ENCODE results near the gene STK32C. TPM values are rescaled to one million over a fixed set of nuclear protein-coding genes. Genes with fewer than 3 reads are reported as not detected.

STK32C gene
- total RNA-seq, 1 experiment from 2014 or later = 16.5 TPM

GRCh38 chr10:132263866-132264265 is 43.9 kb downstream of the STK32C start:
- DNase-seq (ENCODE audit: low spot score) = no peak
- CTCF ChIA-PET = no interaction called here
- TF ChIP-seq EZH2 (IDR thresholded peaks at IDR 0.05; ENCODE audit: borderline replicate concordance, low read depth, low read length, poor library complexity, severe bottlenecking) = no peak
- no peak for TF ChIP-seq CTCF (conservative IDR thresholded peaks at IDR 0.05; ENCODE audit: low read depth, low read length)

GRCh38 chr10:132259702-132260482 is 47.9 kb downstream of the STK32C start:
- H3K27ac ChIP-seq (ENCODE audit: low read depth, low read length, poor library complexity, severe bottlenecking) = no peak overlapping the region
- H3K4me3 ChIP-seq (ENCODE audit: low read depth, low read length, poor library complexity, severe bottlenecking) = no peak overlapping the region
- H3K36me3 ChIP-seq (ENCODE audit: insufficient read depth, low read length, poor library complexity, severe bottlenecking) = no peaks in the 10 kb centered on the region
- no peak for TF ChIP-seq CTCF (conservative IDR thresholded peaks at IDR 0.05; ENCODE audit: low read depth, low read length)
- no peak for TF ChIP-seq EZH2 (IDR thresholded peaks at IDR 0.05; ENCODE audit: borderline replicate concordance, low read depth, low read length, poor library complexity, severe bottlenecking)
- CTCF ChIA-PET = no interaction called here
- H3K4me1 ChIP-seq (ENCODE audit: insufficient read depth, low read length, poor library complexity, severe bottlenecking) = no peaks in the 10 kb centered on the region
- intact Hi-C loops (cut with micrococcal nuclease; ENCODE audit: unreplicated experiment) = no loop called here
- no peaks in the 10 kb centered on the region for H3K9me3 ChIP-seq (ENCODE audit: low read depth, low read length, poor library complexity, severe bottlenecking)
- POLR2A ChIA-PET (ENCODE audit: low non-redundant PET) = no interaction called here
- no peaks in the 10 kb centered on the region for H3K27me3 ChIP-seq (replicated peaks; ENCODE audit: insufficient read depth, low read depth, low read length, poor library complexity)
- no peak for DNase-seq (ENCODE audit: low spot score)
- BruUV-seq (replicated peaks) = no TSS peak

More at GRCh38 chr10:132263866-132264265, 43.9 kb downstream of the STK32C start:
- Histone ChIP-seq H3K27ac (ENCODE audit: low read depth, low read length, poor library complexity, severe bottlenecking) (no peak overlapping the region), H3K27me3 (replicated peaks; ENCODE audit: insufficient read depth, low read depth, low read length, poor library complexity) (no peaks in the 10 kb centered on the region), H3K4me3 (ENCODE audit: low read depth, low read length, poor library complexity, severe bottlenecking) (no peak overlapping the region), H3K9me3 (ENCODE audit: low read depth, low read length, poor library complexity, severe bottlenecking) (no peaks in the 10 kb centered on the region), H3K4me1 (ENCODE audit: insufficient read depth, low read length, poor library complexity, severe bottlenecking) (no peaks in the 10 kb centered on the region), H3K36me3 (ENCODE audit: insufficient read depth, low read length, poor library complexity, severe bottlenecking) (no peaks in the 10 kb centered on the region)
- POLR2A ChIA-PET (ENCODE audit: low non-redundant PET) = no interaction called here
- BruUV-seq (replicated peaks) = no TSS peak
- intact Hi-C loops (cut with micrococcal nuclease; ENCODE audit: unreplicated experiment) = no loop called here

- no TSS peak for BruUV-seq (replicated peaks)
- Histone ChIP-seq H3K4me3 (ENCODE audit: low read depth, low read length, poor library complexity, severe bottlenecking) (no peak overlapping the region), H3K4me1 (ENCODE audit: insufficient read depth, low read length, poor library complexity, severe bottlenecking) (no peaks in the 10 kb centered on the region), H3K27me3 (replicated peaks; ENCODE audit: insufficient read depth, low read depth, low read length, poor library complexity) (no peaks in the 10 kb centered on the region), H3K36me3 (ENCODE audit: insufficient read depth, low read length, poor library complexity, severe bottlenecking) (no peaks in the 10 kb centered on the region), H3K9me3 (ENCODE audit: low read depth, low read length, poor library complexity, severe bottlenecking) (no peaks in the 10 kb centered on the region), H3K27ac (ENCODE audit: low read depth, low read length, poor library complexity, severe bottlenecking) (no peak overlapping the region)
- intact Hi-C loops (cut with micrococcal nuclease; ENCODE audit: unreplicated experiment) = no loop called here
- no peak for TF ChIP-seq EZH2 (IDR thresholded peaks at IDR 0.05; ENCODE audit: borderline replicate concordance, low read depth, low read length, poor library complexity, severe bottlenecking)
- ChIA-PET CTCF (no interaction called here), POLR2A (ENCODE audit: low non-redundant PET) (no interaction called here)
- DNase-seq (ENCODE audit: low spot score) = no peak
These were observed 49.3 kb downstream of the STK32C start for GRCh38 chr10:132258423-132258822.

- Histone ChIP-seq H3K27me3 (replicated peaks; ENCODE audit: insufficient read depth, low read depth, low read length, poor library complexity) (no peaks in the 10 kb centered on the region), H3K9me3 (ENCODE audit: low read depth, low read length, poor library complexity, severe bottlenecking) (no peaks in the 10 kb centered on the region), H3K4me3 (ENCODE audit: low read depth, low read length, poor library complexity, severe bottlenecking) (no peak overlapping the region), H3K4me1 (ENCODE audit: insufficient read depth, low read length, poor library complexity, severe bottlenecking) (no peaks in the 10 kb centered on the region), H3K27ac (ENCODE audit: low read depth, low read length, poor library complexity, severe bottlenecking) (no peak overlapping the region), H3K36me3 (ENCODE audit: insufficient read depth, low read length, poor library complexity, severe bottlenecking) (no peaks in the 10 kb centered on the region)
- intact Hi-C loops (cut with micrococcal nuclease; ENCODE audit: unreplicated experiment) = no loop called here
- TF ChIP-seq EZH2 (IDR thresholded peaks at IDR 0.05; ENCODE audit: borderline replicate concordance, low read depth, low read length, poor library complexity, severe bottlenecking) (no peak), CTCF (conservative IDR thresholded peaks at IDR 0.05; ENCODE audit: low read depth, low read length) (no peak)
- no TSS peak for BruUV-seq (replicated peaks)
- DNase-seq (ENCODE audit: low spot score) = no peak
- ChIA-PET POLR2A (ENCODE audit: low non-redundant PET) (no interaction called here), CTCF (no interaction called here)
These were observed 49.8 kb downstream of the STK32C start for GRCh38 chr10:132257907-132258306.

All from A673 (cell line).